GM12878 (cell line): Measurements from ENCODE around the gene PREX1. TPM values are rescaled to one million over a fixed set of nuclear protein-coding genes. Genes with fewer than 3 reads are reported as not detected.

Experiments
- ATAC-seq: fragments of 200-7000 bp; cut with Tn5 transposase; 3 replicates; pipeline ENCODE4 v1.9.1; 2020; ENCODE audit warnings: mild to moderate bottlenecking, moderate library complexity
- BruUV-seq: library from RNA; stranded (reverse); fragments of 400-500 nt; replicated peaks from 2 replicates; lab custom pipeline; 2021; lab: Mats Ljungman, UMichigan
- CTCF ChIA-PET: fragments of 300-600 bp; sonication (Branson Sonifier 250); formaldehyde crosslinking; extraction: SDS; loops from one replicate; lab custom pipeline; 2021; ENCODE audit warnings: inconsistent platforms; lab: Yijun Ruan, JAX
- POLR2A ChIA-PET: fragments of 350-600 bp; formaldehyde crosslinking; extraction: SDS; loops from one replicate; lab custom pipeline; 2021; ENCODE audit warnings: inconsistent platforms; lab: Charles Lee
- RAD21 ChIA-PET: fragments of 300-600 bp; sonication (Branson Sonifier 250); formaldehyde crosslinking; loops from one replicate; lab custom pipeline; 2023; ENCODE audit warnings: antibody characterized with exemption; ENCODE audit not compliant: unreplicated experiment; lab: Charles Lee
- SMC1A ChIA-PET: fragments of 300-600 bp; sonication (Branson Sonifier 250); formaldehyde crosslinking; loops from one replicate; lab custom pipeline; 2023; ENCODE audit not compliant: unreplicated experiment, uncharacterized antibody; lab: Charles Lee
- DNase-seq: peaks from one replicate; pipeline ENCODE4 v3.0.0-alpha.2; 2011; ENCODE audit warnings: low read depth, low spot score
- FAIRE-seq: peaks from 3 replicates; lab custom pipeline; 2011; peaks lifted over from hg19 to GRCh38; lab: Jason Lieb, UNC
- H2AFZ ChIP-seq: 2 replicates; pipeline ENCODE4 v1.6.0; 2011; ENCODE audit warnings: low read depth, low read length, control low read depth; ENCODE audit not compliant: control insufficient read depth
- H3K27ac ChIP-seq: 2 replicates; pipeline ENCODE4 v1.5.1; 2011; ENCODE audit warnings: control low read depth; ENCODE audit not compliant: control insufficient read depth, insufficient read depth
- H3K27me3 ChIP-seq, 2 experiments: replicated peaks in 1 of 2; 2 replicates each; pipeline versions ENCODE4 v1.6.0 to v1.6.1; 2011; ENCODE audit warnings: low read length in 1 of 2; ENCODE audit not compliant: control insufficient read depth in 2 of 2, insufficient read depth in 2 of 2
- H3K36me3 ChIP-seq, 2 experiments: 2 replicates each; pipeline ENCODE4 v1.5.1; 2011; ENCODE audit warnings: low read length in 1 of 2; ENCODE audit not compliant: control insufficient read depth in 2 of 2, insufficient read depth in 2 of 2
- H3K4me1 ChIP-seq: 2 replicates; pipeline ENCODE4 v1.6.1; 2011; ENCODE audit warnings: mild to moderate bottlenecking, low read length, moderate library complexity, mixed read lengths; ENCODE audit not compliant: control insufficient read depth, insufficient read depth
- H3K4me2 ChIP-seq: 2 replicates; pipeline ENCODE4 v1.6.0; 2011; ENCODE audit warnings: control low read depth; ENCODE audit not compliant: control insufficient read depth, insufficient read depth
- H3K4me3 ChIP-seq: fragments of 200-600 bp; sonication (generic); 2 replicates; pipeline ENCODE4 v1.5.1; 2016
- H3K79me2 ChIP-seq: 2 replicates; pipeline ENCODE4 v1.6.0; 2011; ENCODE audit warnings: low read length; ENCODE audit not compliant: control insufficient read depth, insufficient read depth
- H3K9ac ChIP-seq: 2 replicates; pipeline ENCODE4 v1.8.0; 2011; ENCODE audit warnings: low read length, control low read depth, mixed read lengths; ENCODE audit not compliant: control insufficient read depth, insufficient read depth
- H3K9me3 ChIP-seq: replicated peaks from 3 replicates; pipeline ENCODE4 v1.5.1; 2011; ENCODE audit warnings: mild to moderate bottlenecking, low read length; ENCODE audit not compliant: control insufficient read depth, insufficient read depth
- H4K20me1 ChIP-seq: 2 replicates; pipeline ENCODE4 v1.6.0; 2011; ENCODE audit not compliant: control insufficient read depth, insufficient read depth
- EZH2 ChIP-seq: IDR thresholded peaks from 2 replicates; pipeline ENCODE4 v1.6.1; 2012; ENCODE audit warnings: low read depth, mild to moderate bottlenecking, control low read depth, inconsistent platforms, low read length, borderline replicate concordance; ENCODE audit not compliant: control insufficient read depth
- HDAC6 ChIP-seq: fragments of 200-600 bp; sonication (generic); IDR thresholded peaks from one replicate; pipeline ENCODE4 v1.8.0; 2017; ENCODE audit warnings: antibody characterized with exemption; ENCODE audit not compliant: unreplicated experiment
- NFYB ChIP-seq: IDR thresholded peaks from 2 replicates; pipeline ENCODE4 v1.6.1; 2011; ENCODE audit warnings: low read depth, mild to moderate bottlenecking, low read length, improper control_type of control experiment, moderate library complexity; ENCODE audit not compliant: insufficient read depth
- NR2C1 ChIP-seq: fragments of 450-650 bp; IDR thresholded peaks from 2 replicates; pipeline ENCODE4 v1.6.1; 2017; ENCODE audit warnings: antibody characterized with exemption, mild to moderate bottlenecking, moderate library complexity
- RFX5 ChIP-seq: IDR thresholded peaks from 2 replicates; pipeline ENCODE4 v1.6.1; 2011; ENCODE audit warnings: low read depth, low read length, improper control_type of control experiment
- SRF ChIP-seq, 2 experiments: IDR thresholded peaks; 2 replicates each; pipeline ENCODE4 v1.6.1; 2011; ENCODE audit warnings: low read depth in 2 of 2, low read length in 2 of 2, mild to moderate bottlenecking in 1 of 2, moderate library complexity in 1 of 2
- WGBS: methylation state at CpG from one replicate; pipeline ENCODE4 v1.1.6; 2016; ENCODE audit warnings: low lambda C conversion rate; ENCODE audit not compliant: insufficient replicate concordance, insufficient coverage; ENCODE audit errors: missing lambda C conversion rate; 5-methylcytosine and 5-hydroxymethylcytosine counted together
- in situ Hi-C: fragments of 300-500 bp; cut with MboI; formaldehyde crosslinking; loops from 9 replicates; pipeline ENCODE4 v1.14.3; 2018; ENCODE audit warnings: mixed read lengths
- intact Hi-C: fragments of 100-400 bp; cut with micrococcal nuclease; formaldehyde crosslinking; loops from one replicate; pipeline ENCODE4 v1.14.2; 2022; ENCODE audit not compliant: unreplicated experiment
- polyA plus RNA-seq, 11 experiments: library from polyadenylated mRNA; depleted of rRNA in 4 of 11; unstranded in 6 of 11; stranded (reverse) in 5 of 11; fragments of >200 nt; fragmentation: Nextera tagmentation in 4 of 11; fragmentation: Illumina TruSeq in 1 of 11; extraction: Ambion mirVana in 4 of 11; extraction: Trizol in 1 of 11; gene quantifications; 1 replicate in 1 of 11; 2 replicates in 10 of 11; pipeline versions ENCODE4 v1.2.1 to v1.2.3, GENCODE V29; 2011 to 2016; ENCODE audit warnings: inconsistent platforms in 2 of 11, missing spikeins in 2 of 11, low read depth in 1 of 11
- total RNA-seq, 4 experiments: library from RNA; depleted of rRNA in 3 of 4; stranded (reverse); fragments of >200 nt in 3 of 4; fragmentation: Illumina TruSeq in 1 of 4; extraction: Trizol in 1 of 4; gene quantifications; 2 replicates each; pipeline versions ENCODE4 v1.2.1 to v1.2.3, GENCODE V29; 2013 to 2021

Gene PREX1
- total and polyA plus RNA-seq, 10 of the 15 experiments (the other 5 are each of a cell fraction or from before 2014, with no cell fraction given), result 2.6 to 114 (median 38.9) TPM

DNA sequence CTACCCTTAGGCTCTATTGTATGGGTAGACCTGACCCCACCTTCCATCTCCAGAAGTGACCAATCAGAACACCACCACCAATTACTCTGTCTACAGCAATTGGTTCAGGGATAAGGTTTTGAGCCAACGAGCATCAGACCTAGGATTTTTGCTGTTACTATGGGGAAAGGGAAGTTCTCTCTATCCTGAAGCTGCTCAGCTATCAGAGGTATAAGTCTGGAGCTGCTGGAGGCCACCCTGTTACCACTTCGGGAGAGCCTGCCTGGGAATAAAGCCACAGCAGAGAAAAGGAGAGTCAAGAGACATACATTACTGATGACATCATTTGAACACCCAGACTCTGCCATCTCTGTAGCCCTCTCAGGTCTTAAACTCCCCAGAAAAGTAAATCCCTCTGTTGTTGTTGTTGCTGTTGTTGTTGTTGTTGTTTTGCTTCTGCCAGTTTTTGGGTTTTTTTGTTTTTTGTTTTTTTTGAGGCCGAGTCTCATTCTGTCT, 94.5 kb downstream of the PREX1 start:
- Histone ChIP-seq H4K20me1 (no peaks in the 10 kb centered on the region), H3K27ac (no peak overlapping the region), H3K79me2 (peaks cover 15% of the 10 kb centered on the region), H3K9me3 (no peaks in the 10 kb centered on the region), H3K9ac (no peak overlapping the region), H3K36me3 (peaks cover 39 to 44% of the 10 kb centered on the region in 2 experiments), H3K4me3 (no peak overlapping the region), H3K4me1 (peaks cover 20% of the 10 kb centered on the region), H3K27me3 (no peaks in the 10 kb centered on the region), H2AFZ (no peak overlapping the region), H3K4me2 (no peak overlapping the region)
- TF ChIP-seq RFX5 (0 out of 2 replicates have a peak, but pooled peaks have one; percentile 19), NR2C1 (no peak), EZH2 (no peak), NFYB (peak; percentile 73)
- SMC1A ChIA-PET, result interaction anchor here (2.2 kb wide), 1 partner anchor 9 kb away, joined by 5 read pairs; no protein-coding TSS in a partner anchor
- ATAC-seq, result peak; percentile 67
- CTCF ChIA-PET, result no interaction called here
- no peak for DNase-seq
- 94% methylated on average over 3 of the region's 3 CpGs for WGBS
- no TSS peak for BruUV-seq
- POLR2A ChIA-PET, result no interaction called here
- FAIRE-seq, result no peak
- in situ Hi-C loops (no loop called here), intact Hi-C loops (no loop called here)
- RAD21 ChIA-PET, result no interaction called here

DNA sequence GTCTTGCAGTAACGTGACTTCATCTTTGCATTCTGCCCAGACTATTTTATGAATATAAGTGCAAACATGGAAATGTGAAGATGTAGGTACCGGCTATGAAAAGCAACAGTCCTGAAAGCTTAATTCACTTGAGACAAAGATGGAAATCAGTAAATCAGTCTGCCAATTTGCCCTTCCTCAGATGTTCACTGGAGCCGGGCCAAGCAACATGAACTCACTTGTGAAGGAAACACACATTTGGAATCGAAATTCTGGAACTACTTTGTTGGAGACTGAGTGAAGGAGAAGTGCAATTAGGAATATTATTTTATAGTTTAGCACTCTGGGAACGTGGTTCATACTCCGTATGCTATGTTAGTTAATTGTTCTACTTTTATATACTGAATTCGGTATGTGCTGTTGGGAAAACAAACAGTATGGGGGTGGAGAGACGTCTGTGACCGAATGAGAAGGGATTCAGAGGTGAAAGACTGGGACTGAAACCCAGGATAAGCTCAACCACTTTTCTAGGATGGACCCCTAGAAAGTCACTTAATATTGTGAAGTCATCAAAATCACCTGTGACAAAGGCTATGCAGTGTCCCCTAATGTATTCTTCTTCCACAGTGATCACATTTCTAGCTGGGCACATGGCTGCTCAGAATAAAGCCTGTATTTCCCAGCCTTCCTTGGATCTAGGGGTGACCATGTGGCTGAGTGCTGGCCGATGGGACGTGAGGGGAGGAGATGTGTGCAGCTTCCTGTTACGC, 95.5 kb downstream of the PREX1 start:
- TF ChIP-seq HDAC6 (no peak), SRF (IDR thresholded peaks at IDR 0.05; ENCODE audit: low read depth in 2 of 2, low read length in 2 of 2) (0 out of 4 replicates have a peak, but pooled peaks of 1 of the 2 experiments have one; percentile 40)
- H3K79me2 ChIP-seq, result peaks cover 8% of the 10 kb centered on the region; the same call in 1 of the 2 replicates
- in situ Hi-C loops, result no loop called here

More for the DNA sequence above, 95.5 kb downstream of the PREX1 start:
- POLR2A ChIA-PET, result no interaction called here
- no peak for FAIRE-seq
- RAD21 ChIA-PET, result no interaction called here
- Histone ChIP-seq H4K20me1 (no peaks in the 10 kb centered on the region), H2AFZ (no peak overlapping the region), H3K9me3 (no peaks in the 10 kb centered on the region), H3K27me3 (no peaks in the 10 kb centered on the region), H3K36me3 (peaks cover 39 to 51% of the 10 kb centered on the region in 2 experiments), H3K27ac (no peak overlapping the region), H3K9ac (no peak overlapping the region), H3K4me3 (no peak overlapping the region), H3K4me1 (peaks cover 9% of the 10 kb centered on the region), H3K4me2 (no peak overlapping the region)
- CTCF ChIA-PET, result no interaction called here
- no TSS peak for BruUV-seq
- no peak for ATAC-seq
- 92% methylated on average over 12 of the region's 12 CpGs for WGBS
- SMC1A ChIA-PET, result interaction anchor here (0.7 kb wide), 1 partner anchor 11 kb away, joined by 3 read pairs; no protein-coding TSS in a partner anchor
- DNase-seq, result no peak
- intact Hi-C loops, result no loop called here
